SK-N-DZ (cell line): ENCODE data around the gene FOS.
A peak's percentile ranks its signal among the peaks of the same experiment; 100 is the strongest.
"Not testable (repeated sequence)": the region's sequence is repeated elsewhere in the genome, so short reads cannot be mapped to it uniquely, and the experiment has no call there.

Experiments
- DNase-seq: peaks from one replicate; pipeline ENCODE4 v3.0.0-alpha.2; 2015; ENCODE audit warnings: low spot score

FOS gene

DNA sequence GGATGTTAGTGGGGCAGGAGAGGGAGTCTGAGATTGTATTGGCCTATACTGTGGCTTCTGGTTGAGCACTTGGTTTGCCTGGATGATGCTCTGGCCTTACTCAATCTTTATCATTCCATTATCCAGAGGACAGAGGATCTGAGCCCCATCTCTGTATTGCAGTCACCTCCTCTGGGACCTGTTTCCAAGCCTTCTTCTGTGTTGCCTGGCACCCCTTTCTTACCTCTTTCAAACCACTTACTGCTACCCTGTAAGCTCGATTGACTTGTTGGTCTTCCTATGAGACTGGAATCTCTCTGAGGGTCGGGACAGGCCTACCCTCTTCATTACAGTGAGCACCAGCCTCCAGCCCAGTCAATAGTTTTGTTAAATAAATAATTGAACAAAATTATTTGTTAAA lies 3.0 kb upstream of the FOS start:
- DNase-seq: no peak

DNA sequence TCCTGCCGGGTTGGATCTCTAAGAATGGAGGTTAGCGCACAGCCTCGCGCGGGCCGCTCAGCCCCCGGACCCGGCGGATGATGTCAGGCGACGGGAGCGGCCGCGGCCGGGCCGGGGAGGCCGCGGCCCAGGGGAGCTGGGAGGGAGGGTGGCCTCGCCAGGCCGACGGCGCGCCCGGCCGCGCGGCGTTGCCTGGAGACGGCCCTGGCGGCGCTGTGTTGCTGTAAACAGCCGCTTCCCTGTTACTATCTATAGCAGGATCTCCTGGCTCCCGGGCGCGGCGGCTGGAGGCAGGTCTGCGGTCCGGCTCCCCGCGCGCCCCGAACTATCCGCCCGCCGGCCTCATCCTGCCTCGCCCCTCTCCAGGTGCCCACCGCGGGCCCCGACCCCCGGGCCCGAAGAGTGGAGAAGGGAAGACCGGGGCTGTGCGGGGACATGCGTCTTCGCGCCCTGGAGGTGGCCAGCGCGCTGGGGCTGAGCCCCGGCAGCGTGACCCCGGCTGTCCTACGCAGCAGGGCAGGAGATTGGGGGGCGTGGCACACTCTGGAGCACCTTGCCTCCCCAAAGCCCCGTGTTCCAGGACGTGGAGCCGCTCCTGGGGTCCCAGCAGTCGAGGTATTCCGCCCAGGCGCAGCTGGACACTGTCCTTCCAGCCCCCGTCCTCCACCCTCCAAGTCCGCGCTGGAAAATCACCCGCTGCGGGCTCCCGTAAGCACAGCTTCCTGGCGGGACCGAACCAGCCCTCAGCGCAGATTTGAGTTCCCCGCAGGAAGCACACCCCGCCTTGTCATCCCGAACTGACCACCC lies 1.4 kb upstream of the FOS start:
- DNase-seq: peak; percentile 64

DNA sequence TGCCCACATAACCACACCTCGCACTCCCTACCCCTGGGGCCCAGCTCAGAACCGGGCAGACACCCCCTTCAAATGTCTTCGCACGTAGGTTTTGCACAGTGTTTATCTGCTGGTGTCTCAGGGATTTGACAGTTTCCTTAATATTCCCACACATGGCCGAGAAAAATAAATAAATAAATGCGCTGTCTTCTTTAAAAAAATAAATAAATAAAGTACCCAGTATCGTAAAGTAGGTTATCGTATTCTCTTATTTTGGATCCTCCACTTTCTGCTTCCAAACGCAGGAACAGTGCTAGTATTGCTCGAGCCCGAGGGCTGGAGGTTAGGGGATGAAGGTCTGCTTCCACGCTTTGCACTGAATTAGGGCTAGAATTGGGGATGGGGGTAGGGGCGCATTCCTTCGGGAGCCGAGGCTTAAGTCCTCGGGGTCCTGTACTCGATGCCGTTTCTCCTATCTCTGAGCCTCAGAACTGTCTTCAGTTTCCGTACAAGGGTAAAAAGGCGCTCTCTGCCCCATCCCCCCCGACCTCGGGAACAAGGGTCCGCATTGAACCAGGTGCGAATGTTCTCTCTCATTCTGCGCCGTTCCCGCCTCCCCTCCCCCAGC lies 710 bp upstream of the FOS start:
- no peak for DNase-seq

DNA sequence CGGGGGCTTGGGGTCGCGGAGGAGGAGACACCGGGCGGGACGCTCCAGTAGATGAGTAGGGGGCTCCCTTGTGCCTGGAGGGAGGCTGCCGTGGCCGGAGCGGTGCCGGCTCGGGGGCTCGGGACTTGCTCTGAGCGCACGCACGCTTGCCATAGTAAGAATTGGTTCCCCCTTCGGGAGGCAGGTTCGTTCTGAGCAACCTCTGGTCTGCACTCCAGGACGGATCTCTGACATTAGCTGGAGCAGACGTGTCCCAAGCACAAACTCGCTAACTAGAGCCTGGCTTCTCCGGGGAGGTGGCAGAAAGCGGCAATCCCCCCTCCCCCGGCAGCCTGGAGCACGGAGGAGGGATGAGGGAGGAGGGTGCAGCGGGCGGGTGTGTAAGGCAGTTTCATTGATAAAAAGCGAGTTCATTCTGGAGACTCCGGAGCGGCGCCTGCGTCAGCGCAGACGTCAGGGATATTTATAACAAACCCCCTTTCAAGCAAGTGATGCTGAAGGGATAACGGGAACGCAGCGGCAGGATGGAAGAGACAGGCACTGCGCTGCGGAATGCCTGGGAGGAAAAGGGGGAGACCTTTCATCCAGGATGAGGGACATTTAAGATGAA lies 630 bp downstream of the FOS start:
- peak; percentile 28 for DNase-seq

DNA sequence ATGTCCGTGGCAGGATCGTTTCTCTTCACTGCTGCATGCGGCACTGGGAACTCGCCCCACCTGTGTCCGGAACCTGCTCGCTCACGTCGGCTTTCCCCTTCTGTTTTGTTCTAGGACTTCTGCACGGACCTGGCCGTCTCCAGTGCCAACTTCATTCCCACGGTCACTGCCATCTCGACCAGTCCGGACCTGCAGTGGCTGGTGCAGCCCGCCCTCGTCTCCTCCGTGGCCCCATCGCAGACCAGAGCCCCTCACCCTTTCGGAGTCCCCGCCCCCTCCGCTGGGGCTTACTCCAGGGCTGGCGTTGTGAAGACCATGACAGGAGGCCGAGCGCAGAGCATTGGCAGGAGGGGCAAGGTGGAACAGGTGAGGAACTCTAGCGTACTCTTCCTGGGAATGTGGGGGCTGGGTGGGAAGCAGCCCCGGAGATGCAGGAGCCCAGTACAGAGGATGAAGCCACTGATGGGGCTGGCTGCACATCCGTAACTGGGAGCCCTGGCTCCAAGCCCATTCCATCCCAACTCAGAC lies 1.2 kb downstream of the FOS start:
- no peak for DNase-seq

DNA sequence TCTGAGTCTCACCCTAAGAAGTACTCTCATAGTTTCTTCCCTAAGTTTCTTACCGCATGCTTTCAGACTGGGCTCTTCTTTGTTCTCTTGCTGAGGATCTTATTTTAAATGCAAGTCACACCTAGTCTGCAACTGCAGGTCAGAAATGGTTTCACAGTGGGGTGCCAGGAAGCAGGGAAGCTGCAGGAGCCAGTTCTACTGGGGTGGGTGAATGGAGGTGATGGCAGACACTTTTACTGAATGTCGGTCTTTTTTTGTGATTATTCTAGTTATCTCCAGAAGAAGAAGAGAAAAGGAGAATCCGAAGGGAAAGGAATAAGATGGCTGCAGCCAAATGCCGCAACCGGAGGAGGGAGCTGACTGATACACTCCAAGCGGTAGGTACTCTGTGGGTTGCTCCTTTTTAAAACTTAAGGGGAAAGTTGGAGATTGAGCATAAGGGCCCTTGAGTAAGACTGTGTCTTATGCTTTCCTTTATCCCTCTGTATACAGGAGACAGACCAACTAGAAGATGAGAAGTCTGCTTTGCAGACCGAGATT lies 1.7 kb downstream of the FOS start:
- no peak for DNase-seq

DNA sequence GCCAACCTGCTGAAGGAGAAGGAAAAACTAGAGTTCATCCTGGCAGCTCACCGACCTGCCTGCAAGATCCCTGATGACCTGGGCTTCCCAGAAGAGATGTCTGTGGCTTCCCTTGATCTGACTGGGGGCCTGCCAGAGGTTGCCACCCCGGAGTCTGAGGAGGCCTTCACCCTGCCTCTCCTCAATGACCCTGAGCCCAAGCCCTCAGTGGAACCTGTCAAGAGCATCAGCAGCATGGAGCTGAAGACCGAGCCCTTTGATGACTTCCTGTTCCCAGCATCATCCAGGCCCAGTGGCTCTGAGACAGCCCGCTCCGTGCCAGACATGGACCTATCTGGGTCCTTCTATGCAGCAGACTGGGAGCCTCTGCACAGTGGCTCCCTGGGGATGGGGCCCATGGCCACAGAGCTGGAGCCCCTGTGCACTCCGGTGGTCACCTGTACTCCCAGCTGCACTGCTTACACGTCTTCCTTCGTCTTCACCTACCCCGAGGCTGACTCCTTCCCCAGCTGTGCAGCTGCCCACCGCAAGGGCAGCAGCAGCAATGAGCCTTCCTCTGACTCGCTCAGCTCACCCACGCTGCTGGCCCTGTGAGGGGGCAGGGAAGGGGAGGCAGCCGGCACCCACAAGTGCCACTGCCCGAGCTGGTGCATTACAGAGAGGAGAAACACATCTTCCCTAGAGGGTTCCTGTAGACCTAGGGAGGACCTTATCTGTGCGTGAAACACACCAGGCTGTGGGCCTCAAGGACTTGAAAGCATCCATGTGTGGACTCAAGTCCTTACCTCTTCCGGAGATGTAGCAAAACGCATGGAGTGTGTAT lies 2.4 kb downstream of the FOS start:
- no peak for DNase-seq

DNA sequence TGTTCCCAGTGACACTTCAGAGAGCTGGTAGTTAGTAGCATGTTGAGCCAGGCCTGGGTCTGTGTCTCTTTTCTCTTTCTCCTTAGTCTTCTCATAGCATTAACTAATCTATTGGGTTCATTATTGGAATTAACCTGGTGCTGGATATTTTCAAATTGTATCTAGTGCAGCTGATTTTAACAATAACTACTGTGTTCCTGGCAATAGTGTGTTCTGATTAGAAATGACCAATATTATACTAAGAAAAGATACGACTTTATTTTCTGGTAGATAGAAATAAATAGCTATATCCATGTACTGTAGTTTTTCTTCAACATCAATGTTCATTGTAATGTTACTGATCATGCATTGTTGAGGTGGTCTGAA lies 3.0 kb downstream of the FOS start:
- DNase-seq: no peak

DNA sequence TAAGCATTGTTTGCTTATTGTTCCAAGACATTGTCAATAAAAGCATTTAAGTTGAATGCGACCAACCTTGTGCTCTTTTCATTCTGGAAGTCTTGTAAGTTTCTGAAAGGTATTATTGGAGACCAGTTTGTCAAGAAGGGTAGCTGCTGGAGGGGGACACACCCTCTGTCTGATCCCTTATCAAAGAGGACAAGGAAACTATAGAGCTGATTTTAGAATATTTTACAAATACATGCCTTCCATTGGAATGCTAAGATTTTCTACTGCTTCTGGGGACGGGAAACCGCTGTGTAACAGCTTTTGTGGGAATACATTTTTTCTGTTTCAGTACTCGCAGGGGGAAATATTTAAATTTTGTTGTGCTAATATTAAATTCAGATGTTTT lies 3.5 kb downstream of the FOS start:
- no peak for DNase-seq

DNA sequence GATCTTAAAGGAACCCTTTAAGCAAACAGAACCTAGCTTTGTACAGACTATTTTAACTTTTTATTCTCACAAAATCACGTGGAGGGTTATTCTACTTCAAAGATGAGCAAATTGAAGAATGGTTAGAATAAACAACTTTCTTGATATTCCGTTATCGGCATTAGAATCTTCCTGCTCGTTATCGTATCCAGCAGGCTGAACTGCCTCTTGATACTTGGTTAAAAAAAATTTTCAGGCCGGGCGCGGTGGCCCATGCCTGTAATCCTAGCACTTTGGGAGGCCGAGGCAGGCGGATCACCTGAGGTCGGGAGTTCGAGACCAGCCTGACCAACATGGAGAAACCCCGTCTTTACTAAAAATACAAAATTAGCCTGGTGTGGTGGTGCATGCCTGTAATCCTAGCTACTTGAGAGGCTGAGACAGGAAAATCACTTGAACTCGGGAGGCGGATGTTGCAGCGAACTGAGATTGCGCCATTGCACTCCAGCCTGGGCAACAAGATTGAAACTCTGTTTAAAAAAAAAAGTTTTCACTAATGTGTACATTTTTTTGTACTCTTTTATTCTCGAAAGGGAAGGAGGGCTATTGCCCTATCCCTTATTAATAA lies 4.0 kb downstream of the FOS start:
- DNase-seq: not testable (repeated sequence)

DNA sequence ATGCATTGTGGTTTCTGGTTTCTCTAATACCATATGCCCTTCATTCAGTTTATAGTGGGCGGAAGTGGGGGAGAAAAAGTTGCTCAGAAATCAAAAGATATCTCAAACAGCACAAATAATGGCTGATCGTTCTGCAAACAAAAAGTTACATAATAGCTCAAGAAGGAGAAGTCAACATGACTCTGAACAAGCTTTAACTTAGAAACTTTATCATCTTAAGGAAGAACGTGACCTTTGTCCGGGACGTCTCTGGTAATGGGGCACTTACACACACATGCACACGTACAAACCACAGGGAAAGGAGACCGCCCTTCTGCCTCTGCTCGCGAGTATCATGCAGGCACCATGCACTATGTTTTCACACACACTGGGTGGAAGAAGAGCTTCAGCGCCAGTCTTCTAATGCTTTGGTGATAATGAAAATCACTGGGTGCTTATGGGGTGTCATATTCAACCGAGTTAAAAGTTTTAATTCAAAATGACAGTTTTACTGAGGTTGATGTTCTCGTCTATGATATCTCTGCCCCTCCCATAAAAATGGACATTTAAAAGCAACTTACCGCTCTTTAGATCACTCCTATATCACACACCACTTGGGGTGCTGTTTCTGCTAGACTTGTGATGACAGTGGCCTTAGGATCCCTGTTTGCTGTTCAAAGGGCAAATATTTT lies 4.7 kb downstream of the FOS start:
- DNase-seq: no peak

DNA sequence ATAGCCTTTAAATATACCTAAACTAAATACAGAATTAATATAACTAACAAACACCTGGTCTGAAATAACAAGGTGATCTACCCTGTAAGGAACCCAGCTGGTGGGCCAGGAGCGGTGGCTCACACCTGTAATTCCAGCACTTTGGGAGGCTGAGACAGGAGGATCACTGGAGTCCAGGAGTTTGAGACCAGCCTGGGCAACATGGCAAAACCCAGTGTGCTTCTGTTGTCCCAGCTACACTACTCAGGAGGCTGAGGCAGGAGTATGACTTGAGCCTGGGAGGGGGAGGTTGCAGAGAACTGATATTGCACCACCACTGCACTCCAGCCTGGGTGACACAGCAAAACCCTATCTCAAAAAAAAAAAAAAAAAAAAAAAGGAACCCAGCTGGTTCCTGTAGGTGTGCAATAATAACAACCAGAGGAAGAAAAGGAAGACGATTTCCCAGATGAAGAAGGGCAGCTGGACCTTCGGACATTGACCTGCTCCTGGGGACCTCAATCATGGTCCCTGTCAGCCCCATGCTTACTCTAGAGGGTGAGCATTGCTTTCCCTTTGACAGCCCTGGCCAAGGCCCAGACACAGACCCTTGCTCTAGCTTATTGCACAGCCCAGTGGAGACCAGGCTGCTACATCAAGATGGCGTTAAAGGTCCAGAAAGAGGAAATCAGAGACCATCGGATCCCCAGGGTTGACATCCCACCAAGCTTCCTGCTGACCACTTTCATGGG lies 5.4 kb downstream of the FOS start:
- DNase-seq: no peak

DNA sequence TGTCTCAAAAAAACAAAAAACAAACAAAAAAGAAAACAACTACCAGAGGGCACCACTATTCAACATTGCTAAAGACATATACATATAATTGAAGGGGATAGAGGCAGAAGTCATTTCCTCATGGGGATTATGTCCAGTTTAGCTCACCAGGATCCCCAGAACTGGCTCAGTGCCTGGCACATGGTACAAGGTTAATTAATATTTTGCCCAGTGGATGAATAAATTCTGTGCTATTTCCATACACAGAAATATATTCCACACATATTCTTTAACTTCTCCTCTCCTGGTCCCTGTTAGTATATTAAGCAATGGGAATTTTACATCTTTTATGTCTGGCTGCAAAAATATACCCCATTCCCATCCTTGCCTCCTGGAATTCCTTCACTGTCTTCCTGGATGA lies 6.7 kb downstream of the FOS start:
- DNase-seq: no peak

DNA sequence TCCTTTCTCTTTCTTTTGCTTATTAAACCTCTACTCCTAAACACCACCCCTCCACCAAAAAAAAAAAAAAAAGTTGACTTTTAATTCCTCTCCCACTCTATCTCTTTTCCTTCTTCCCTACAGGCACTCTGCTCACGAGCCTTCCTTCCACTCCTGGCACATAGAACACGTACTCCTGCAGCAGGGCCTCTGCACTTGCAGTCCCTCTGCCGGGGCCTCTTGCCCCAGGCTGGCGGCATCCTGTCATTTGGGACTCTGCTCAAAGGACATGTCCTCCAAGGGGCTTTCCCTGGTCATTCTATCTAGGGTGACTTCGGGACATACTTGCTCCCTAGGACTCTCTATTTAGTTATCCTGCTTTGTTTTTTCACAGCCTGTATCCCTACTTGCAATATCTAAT lies 7.7 kb downstream of the FOS start:
- DNase-seq: no peak

DNA sequence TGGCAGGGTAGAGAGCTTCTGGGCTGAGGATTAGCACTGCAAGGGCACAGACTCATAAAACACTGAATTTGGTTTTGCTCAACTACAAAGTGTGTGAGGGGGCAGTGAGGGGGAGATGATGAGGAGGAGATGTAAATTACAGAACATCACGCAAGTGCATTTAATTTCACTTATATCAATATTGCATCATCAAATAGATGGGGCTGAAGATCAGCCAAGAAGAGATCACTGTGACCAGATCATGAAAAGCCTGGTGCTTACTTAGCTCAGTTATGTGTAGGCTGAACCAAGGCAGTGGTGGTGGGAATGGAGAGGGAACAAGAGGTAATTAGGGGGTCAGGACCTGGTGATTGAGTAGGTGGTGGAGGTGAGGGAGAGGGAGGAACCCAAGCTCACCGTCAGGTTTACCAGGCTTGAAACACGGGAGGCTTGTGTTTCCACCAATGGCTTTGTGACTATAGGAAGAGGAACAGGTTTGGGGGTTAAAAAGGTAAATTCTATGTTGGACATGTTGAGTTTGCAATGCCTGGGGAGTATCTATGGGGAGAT lies 11.3 kb downstream of the FOS start:
- no peak for DNase-seq

DNA sequence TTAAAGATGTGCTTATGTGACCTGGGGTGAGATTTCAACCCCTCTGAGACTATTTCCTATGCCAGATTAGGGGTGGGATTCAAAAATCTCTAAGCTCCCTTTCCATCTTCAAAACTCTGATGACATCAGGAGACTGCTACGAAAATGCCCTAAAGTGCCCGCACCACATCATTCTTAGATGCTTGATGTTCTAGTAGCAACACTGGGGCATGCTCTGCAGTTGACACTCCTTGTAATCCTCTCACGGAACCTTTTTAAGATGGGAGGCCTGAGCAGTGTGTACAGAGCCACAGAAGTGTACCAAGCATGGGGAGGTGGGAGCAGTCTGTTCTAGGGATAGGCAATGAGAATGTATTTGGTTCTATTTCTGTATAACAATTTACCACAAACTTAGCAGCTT lies 12.2 kb downstream of the FOS start:
- no peak for DNase-seq

DNA sequence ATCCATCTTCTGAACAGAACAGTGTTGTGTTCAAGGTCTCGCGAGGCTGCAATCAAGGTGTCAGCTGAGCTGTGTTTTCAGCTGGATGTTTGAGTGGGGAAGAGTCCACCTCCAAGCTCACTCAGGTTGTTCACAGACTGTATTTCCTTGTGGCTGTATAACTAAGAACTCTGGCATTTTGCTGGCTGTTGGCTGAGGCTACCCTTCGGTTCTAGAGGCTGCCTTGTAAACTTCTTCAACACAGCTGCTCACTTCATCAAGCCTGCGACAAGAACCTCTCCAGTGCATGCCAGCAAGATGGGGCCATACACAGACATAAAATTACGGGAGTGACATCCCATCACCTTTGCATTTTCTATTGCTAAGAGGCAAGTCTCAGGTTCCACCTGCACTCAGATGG lies 12.7 kb downstream of the FOS start:
- DNase-seq: no peak

DNA sequence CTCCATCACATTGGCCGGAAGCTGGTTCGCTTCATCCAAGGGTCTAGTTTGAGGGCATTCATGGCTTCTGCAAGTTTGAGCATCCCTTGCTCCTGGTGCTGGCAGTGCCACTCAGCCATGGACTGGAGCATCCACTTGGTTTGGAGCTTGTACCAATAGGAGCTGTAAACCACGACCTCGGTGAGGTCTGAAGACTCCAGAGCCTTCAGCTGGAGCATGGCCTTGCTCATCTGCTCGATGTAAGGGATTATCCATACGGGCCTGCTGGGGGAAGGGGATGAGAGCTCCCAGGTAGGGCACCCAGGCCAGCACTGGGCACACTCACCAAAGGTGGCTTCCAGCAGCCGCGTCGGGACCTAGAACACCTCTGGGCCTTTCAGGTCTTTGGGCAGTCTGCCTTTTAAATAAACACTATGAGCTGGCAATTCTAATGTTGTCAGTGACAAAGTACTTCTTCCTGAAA lies 13.5 kb downstream of the FOS start:
- no peak for DNase-seq

DNA sequence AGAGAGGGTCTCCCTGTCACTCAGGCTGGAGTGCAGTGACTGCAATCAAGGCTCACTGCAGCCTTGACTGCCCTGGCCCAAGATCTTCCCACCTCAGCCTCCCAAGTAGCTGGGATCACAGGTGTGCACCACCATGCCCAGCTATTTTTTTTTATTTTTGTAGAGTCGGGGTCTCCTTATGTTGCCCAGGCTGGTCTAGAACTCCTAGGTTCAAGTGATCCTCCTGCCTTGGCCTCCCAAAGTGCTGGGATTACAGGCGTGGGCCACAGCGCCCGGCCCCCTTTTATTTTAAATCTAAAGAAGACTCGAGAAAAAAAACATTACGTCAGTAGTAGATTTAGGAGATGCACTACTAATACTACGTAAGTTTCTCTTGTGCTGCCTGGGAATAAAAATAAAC lies 14.3 kb downstream of the FOS start:
- DNase-seq: no peak
